COR-L47 (cell line): Measurements from ENCODE around the gene MAG.

Experiments used
- DNase-seq: peaks from one replicate; lab custom pipeline; 2025; lab: John Stamatoyannopoulos, UW

The MAG gene

DNA sequence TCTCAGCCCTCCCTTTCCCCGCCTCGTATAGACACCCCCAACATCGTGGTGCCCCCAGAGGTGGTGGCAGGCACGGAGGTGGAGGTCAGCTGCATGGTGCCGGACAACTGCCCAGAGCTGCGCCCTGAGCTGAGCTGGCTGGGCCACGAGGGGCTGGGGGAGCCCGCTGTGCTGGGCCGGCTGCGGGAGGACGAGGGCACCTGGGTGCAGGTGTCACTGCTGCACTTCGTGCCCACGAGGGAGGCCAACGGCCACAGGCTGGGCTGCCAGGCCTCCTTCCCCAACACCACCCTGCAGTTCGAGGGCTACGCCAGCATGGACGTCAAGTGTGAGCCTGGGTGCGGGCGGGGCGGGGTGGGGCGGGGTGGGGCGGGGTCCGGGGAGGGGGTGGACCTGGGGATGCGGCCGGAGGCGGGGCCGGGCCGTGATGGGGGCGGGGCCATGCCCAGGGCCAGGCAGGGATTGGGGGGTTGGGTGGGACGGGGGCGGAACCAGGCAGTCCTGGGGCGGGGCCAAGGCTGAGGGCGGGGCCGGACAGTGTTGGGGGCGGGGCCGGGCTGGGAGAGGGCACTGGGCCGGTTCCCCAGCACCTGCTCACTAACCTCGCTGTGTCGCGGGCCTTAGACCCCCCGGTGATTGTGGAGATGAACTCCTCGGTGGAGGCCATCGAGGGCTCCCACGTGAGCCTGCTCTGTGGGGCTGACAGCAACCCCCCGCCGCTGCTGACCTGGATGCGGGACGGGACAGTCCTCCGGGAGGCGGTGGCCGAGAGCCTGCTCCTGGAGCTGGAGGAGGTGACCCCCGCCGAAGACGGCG lies 7.8 kb downstream of the MAG start:
- no peak for DNase-seq

DNA sequence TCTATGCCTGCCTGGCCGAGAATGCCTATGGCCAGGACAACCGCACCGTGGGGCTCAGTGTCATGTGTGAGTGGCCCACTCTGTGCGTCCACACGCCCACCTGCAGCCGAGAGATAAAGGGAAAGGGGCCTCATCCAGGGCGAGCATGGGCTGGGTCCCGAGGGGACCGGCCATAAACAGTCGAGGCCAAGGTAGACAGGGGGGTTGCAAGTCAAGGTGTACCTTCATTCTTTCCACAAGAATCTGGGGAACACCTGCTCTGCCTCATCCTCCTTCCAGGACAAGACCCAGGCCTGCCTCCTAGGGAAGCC lies 8.3 kb downstream of the MAG start:
- no peak for DNase-seq

DNA sequence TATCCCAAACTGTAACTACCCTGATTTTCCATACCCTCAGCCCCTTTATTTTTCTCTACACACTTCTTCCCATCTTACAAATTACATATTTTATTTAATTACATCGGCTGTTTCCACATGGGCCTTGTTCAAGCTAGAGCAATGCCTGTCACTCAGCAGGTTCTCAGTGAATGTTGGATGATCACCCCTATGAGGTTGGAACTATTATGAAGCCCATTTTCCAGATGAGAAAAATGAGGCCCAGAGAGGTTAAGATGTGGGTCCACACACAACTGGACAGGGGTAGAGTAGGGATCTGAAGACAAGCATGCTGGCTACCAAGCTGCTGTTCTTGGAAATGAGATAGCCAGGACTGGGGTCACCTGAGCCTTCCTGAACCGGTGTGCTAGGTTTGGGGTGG lies 10.0 kb downstream of the MAG start:
- DNase-seq = no peak

DNA sequence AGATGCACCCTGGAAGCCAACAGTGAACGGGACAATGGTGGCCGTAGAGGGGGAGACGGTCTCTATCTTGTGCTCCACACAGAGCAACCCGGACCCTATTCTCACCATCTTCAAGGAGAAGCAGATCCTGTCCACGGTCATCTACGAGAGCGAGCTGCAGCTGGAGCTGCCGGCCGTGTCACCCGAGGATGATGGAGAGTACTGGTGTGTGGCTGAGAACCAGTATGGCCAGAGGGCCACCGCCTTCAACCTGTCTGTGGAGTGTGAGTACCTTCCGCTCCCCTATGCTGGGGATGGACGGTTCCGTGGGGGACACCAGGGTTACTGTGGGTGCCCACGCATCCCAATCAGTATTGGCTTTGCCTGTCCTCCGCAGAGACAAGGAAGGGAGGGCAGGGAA lies 10.5 kb downstream of the MAG start:
- DNase-seq = no peak

DNA sequence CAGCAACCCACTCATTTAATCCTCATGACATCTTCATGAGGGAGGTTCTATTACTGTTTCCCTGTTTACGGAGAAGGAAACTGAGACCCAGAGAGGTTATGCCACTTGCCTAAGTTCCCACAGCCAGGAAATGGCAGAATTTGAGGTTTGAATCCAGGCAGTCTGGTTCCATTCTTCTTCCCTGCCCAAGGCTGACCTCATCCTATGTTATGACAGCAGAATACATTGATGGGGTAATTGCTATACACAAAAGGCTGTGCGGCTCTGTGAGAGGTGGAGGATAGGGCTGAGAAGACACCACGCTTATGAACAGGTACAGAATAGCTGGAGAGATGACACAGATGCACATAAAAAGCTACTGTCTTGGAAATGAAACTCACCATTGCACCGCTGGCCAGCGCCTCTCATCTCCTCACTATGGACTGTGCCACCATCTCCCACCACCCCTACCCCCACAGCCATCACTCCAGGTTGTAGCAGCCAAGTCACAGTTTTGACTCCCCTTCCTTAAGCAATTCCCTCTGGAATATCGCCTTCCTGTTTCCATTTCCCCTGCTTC lies 11.5 kb downstream of the MAG start:
- DNase-seq = no peak

DNA sequence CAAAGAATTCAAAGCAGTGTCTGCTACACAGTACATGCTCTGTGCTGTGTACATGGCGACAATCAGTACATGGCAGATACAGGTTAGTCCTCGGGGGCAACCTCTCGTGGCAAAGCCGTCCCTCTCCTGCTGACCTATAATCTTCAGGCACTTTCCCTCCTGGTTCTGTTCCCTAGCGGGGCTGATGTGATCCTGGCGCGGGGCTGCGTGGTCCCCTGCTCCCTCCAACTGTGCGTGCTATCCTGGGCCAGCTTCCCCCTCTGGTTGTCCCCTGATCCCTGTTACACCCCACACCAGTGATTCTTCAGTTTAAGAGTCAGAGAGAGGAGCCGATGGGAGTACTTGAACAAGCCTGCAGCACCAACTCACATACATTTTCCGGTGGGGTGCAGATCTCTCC lies 12.1 kb downstream of the MAG start:
- no peak for DNase-seq

DNA sequence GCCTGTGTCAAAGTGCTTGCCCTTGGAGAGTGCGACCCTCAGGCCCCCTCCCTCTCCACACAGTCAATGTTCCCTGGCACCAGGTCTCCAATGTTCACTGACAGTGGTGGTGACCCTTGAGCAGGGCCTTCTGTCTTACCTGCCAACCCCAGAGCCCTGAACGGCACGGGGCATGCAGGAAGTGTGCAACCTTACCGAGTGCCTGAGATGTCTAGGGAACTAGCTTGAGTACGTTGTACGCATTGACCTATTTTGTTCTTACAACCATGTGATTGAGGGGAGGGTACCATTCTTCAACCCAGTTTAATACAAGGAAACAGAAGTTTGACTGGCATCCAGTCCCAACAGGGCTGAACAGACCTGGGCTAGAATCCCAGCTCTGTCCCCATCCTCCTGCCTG lies 13.2 kb downstream of the MAG start:
- no peak for DNase-seq

DNA sequence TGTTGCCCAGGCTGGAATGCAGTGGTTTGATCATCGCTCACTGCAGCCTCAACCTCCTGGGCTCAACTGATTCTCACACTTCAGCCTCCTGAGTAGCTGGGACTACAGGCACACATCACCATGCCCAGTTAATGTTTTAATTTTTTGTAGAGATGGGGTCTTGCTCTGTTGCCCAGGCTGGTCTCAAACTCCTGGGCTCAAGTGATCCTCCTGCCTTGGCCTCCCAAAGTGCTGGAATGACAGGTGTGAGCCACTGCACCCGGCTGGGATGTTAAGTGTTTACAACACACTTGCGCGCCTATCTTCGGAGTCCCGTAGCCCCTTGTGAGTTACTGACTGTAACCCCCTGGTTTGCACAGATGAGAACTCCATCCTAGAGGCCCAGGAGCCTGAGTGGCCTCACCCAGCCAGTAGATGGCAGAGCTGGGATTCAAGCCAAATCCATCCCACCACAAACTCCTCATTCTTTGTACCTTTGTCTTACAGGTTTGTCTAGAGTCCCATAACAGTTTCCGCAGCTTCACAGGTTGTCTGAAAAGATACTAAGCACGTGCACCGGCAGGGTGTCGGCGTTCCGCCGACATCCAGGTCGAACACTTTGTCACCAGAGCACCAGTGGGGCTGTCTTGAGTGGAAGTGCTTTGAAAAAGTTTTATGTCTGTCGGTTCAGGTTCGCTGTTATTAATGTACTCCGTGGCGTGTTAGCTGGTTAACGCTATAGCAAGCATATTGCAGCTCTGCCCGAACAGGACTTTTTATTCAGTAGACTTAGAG lies 14.7 kb downstream of the MAG start:
- DNase-seq = no peak

DNA sequence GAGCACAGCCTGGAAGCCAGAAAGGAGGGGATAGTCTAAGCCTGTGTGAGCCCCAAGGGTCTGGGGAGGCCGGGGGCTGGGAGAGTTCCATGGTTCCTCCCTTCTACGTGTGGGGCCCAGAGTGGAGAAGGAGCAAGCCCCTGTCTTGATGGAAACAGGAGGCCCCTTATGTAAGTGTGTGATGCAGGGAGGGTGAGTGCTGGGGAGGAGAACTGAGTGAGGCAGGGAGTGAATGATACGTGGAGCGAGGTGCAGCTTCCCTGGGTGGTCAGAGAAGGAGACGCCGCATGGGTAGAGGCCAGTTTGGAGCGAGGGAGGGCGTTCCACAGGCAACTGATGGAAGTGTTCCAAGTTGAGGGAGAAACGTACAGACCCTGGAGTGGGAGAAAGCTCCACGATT lies 16.0 kb downstream of the MAG start:
- DNase-seq = no peak

DNA sequence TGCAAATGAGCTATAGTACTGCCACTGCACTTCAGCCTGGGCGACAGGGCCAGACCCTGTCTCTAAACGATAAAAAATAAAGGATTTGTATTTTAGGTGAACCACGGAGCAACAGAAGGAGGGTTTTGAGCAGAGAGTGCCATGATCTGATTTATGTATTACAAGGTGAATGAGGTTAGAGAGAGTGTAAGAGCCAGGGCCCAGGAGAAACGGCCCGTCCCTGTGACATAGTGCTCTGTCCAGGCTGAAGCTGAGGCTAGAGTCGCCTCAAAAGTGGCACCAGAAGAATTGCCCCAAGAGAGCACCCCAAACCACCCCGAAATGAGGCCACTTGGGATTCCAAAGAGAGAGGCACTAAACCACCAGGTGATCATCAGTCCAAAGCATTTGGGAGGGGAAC lies 16.9 kb downstream of the MAG start:
- no peak for DNase-seq

DNA sequence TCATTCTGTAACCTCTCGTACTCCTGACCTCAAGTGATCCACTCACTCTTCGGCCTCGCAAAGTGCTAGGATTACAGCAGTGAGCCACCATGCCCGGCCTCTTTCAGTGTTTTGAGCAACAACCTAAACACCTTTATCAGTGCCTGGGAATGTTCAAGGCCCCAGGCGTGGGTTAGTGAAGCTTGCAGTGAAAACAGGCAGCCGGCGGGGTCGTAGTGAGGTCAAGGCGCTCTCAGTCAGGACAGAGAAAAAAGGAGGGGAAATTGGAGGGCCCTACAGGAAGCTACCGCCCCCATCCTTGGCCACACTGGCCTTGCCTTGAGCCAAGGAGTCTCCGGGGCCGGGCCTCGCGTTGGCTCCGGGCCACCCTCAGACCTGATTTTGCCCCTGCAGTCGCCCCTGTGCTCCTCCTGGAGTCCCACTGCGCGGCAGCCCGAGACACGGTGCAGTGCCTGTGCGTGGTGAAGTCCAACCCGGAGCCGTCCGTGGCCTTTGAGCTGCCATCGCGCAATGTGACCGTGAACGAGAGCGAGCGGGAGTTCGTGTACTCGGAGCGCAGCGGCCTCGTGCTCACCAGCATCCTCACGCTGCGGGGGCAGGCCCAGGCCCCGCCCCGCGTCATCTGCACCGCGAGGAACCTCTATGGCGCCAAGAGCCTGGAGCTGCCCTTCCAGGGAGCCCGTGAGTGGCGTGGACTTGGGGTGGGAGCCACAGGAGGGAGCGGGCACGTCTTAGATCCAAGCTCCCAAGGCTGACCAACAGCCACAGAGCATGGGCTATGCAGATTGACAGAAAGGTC lies 17.7 kb downstream of the MAG start:
- DNase-seq = no peak

DNA sequence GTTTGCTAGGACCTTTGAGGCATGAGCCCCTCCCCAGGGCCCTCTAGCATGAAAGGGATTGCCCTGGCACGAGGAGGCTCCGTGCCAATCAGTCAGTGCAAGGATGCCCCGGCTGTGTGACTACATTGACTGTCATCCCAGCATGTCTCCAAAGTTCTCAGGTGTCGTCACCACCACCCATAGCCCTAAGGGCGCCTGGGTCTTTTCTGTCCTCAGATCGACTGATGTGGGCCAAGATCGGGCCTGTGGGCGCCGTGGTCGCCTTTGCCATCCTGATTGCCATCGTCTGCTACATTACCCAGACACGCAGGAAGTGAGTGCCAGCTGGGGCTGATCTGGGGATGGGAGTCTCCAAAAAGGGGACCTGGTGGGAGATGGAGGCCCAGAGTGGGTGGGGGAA lies 18.4 kb downstream of the MAG start:
- DNase-seq = no peak

DNA sequence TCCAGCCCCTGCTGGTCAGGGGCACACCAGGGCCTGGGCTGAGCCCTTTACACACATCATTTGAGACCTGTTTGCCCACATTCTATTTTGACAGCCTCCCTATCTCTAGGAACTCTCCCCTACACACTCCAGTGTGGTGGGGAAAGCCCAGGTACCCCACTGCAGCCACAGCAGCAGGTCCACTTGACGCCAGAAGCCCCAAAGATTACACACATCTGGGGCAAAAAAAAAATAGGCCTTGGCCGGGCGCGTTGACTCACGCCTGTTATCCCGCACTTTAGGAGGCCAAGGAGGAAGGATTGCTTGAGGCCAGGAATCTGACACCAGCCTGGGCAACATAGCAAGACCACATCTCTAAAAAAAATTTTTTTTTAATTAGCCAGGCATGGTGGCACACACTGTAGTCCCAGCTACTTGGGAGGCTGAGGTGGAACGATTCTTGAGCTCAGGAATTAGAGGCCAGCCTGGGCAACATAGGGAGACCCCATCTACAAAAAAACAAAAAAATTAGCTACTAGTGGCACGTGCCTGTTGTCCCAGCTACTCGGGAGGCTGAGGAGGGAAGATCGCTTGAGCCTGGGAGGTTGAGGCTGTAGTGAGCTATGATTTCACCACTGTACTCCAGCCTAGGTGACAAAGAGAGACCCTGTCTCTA lies 19.0 kb downstream of the MAG start:
- DNase-seq = no peak

DNA sequence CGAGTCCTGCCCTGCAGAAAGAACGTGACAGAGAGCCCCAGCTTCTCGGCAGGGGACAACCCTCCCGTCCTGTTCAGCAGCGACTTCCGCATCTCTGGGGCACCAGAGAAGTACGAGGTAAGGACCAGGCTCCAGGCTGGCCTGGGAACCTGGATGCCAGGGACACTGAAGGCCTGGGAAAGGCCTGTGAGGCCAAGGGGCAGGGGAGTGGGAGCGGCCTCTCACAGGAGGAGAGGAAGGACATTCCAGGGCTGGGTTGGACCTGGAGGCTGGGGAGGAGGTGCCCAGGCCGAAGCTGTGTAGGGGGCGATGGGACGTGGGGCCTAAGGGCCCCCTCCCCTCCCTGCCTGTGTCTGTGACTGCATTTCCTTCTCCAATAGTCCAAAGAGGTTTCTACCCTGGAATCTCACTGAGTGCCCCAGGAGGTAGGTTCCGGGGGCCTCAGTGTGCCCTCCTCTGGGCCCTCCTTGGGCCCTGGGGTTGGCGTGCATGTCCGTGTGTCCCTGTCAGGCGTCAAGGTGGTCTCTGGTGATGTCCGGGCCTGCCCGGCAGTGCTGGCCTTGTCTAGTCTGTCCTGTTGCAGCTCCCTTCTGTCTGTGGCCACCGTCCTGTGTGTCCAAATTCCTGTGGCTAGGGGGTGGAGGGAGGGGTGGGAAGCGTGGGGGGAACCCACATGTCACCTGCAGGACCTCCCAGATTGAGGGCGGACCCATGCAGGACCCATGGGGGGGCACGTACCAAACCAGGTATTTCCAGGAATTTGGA lies 20.1 kb downstream of the MAG start:
- no peak for DNase-seq

DNA sequence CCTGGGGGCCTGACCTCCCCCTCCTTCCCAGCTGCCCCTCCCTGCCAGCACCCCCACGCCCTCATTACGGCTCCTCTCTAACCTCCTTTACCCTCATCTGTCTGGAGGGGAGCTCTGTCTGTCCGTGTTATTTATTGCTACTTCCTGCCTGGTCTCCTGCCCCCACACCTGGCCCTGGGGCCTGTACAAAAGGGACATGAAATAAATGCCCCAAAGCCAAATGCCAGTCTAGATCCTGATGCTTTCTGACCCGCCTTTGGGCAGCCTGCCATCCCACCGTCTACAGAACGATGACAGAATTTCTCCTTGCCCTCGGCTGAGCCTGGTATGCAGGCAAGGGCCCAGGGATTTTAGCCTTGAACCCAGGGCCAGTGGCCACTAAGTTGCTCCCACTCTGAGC lies 21.6 kb downstream of the MAG start:
- no peak for DNase-seq

DNA sequence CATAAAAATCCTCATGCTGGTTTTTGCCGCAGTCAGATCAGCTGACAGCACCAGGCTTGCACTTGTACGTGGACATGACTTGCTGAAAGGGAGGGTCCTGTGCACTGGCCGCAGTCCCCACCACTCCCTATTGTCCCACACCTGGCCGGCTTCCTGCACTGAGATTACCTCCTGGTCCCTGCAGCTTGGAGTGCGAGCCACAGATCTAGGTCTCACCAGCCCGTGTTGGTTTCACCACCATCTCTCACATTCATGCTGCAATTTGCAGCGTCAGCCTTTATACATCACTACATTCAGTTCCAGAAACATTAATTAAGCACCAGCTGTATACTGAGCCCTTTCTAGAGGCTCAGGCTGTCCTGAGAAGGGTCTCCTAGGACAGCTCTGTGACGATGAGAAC lies 22.1 kb downstream of the MAG start:
- no peak for DNase-seq

DNA sequence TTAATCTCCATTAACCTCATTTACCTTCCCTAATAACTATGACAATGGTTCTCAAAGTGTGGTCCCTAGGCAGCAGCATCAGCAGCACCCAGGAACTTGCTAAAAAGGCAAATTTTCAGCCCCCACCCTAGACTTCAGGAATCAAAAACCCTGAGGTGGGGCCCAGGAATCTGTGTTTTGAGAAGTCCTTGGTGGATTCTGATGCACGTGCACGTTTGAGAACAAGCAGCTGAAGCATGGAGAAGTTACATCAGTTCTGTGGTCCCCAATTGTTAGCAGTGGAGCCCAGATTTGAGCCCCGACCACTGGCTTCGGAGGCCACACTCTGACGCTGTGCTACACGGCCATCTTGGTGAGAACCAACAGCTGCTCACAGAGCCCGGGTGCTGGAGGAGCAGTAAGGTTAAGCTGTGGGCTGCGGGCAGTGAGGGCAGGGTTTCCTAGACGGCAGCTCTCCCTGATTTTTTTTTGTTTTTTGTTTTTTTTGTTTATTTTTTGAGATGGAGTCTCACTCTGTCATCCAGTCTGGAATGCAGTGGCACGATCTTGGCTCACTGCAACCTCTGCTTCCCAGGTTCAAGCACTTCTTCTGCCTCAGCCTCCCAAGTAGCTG lies 23.0 kb downstream of the MAG start:
- no peak for DNase-seq

DNA sequence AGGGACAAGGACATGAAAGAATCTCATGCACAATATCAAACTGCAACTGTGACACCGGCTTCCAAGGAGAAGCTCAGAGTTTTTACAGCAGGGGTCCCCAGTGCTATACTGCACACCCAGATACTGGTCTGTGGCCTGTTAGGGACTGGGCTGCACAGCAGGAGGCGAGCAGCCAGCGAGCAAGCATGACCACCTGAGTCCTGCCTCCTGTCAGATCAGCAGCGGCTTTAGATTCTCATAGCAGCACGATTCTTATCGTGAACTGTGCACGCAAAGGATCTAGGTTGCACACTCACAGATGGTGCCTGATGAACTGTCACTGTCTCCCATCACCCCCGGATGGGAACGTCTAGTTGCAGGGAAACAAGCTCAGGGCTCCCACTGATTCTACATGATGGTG lies 23.9 kb downstream of the MAG start:
- DNase-seq = no peak

DNA sequence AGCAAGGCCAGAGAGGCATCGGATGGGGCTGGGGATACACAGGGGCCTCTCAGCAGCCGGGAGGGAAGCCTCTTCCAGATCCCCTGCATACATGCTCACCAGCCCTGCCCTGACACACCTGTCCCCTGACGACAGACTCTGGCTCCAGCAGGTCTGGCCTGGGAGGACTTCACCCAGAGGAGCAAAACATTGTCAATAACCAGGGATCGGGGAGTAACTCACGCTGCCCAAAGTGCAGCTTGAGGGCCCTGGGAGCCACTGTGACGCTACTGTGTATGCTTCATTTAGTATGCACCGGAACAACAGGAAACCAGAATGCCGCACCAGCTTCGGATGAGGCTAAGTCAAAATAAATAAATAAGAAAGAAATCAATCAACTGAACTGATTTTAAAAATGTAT lies 24.6 kb downstream of the MAG start:
- no peak for DNase-seq

DNA sequence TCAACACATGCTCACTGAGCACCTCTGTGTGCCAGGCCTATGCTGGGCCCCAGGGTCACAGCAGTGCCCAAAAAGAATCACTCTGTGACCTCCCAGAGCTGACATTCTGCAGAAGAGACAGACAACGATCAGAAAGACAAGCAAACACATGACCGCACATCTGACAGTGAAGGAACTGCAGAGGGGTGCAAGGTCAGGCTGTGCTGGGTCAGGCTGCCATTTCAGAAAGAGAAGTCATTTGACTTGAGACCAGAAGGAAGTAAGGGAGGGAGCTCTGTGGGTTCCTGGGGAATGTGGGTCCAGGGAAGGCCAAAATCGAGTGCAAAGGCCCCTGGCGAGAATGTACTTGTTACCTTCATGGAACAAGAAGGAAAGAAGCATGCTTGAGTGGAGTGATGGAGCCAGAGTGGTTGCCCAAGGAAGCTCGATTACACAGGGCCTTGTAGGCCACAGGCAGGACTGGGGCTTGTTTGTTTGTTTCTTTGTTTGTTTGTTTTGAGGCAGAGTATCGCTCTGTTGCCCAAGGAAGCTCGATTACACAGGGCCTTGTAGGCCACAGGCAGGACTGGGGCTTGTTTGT lies 25.6 kb downstream of the MAG start:
- no peak for DNase-seq
